ENCODE data around the gene ARAP2.

ARAP2 gene

GRCh38 chr4:36177946-36178345 lies 66.4 kb downstream of the ARAP2 start:
- Histone ChIP-seq H3K9me2 (ENCODE audit: low read depth, low read length) (no peaks in the 10 kb centered on the region), H3F3A (ENCODE audit: insufficient read depth, low read length) (no peaks in the 10 kb centered on the region), H4K20me1 (ENCODE audit: insufficient read depth, low read length) (no peaks in the 10 kb centered on the region), H3K36me3 (ENCODE audit: insufficient read depth, low read length) (peaks cover 54% of the 10 kb centered on the region; the same call in 1 of the 2 replicates), H3K79me2 (ENCODE audit: insufficient read depth, low read length) (no peaks in the 10 kb centered on the region), H3K4me2 (ENCODE audit: low read length) (no peak overlapping the region), H2AFZ (ENCODE audit: low read length) (no peak overlapping the region), H3K4me1 (ENCODE audit: insufficient read depth, low read length, severe bottlenecking) (no peaks in the 10 kb centered on the region), H3K27ac (ENCODE audit: low read depth, low read length, poor library complexity, severe bottlenecking) (no peak overlapping the region), H3K27me3 (ENCODE audit: insufficient read depth, low read length) (no peaks in the 10 kb centered on the region), H3K9me3 (ENCODE audit: low read length) (no peaks in the 10 kb centered on the region), H3K4me3 (ENCODE audit: low read depth, low read length, poor library complexity, severe bottlenecking) (no peak overlapping the region), H3K9ac (ENCODE audit: low read length) (no peak overlapping the region)
- no peak for TF ChIP-seq EZH2 (IDR thresholded peaks at IDR 0.05; ENCODE audit: borderline replicate concordance, low read length)
- TF ChIP-seq, protein P1, sequence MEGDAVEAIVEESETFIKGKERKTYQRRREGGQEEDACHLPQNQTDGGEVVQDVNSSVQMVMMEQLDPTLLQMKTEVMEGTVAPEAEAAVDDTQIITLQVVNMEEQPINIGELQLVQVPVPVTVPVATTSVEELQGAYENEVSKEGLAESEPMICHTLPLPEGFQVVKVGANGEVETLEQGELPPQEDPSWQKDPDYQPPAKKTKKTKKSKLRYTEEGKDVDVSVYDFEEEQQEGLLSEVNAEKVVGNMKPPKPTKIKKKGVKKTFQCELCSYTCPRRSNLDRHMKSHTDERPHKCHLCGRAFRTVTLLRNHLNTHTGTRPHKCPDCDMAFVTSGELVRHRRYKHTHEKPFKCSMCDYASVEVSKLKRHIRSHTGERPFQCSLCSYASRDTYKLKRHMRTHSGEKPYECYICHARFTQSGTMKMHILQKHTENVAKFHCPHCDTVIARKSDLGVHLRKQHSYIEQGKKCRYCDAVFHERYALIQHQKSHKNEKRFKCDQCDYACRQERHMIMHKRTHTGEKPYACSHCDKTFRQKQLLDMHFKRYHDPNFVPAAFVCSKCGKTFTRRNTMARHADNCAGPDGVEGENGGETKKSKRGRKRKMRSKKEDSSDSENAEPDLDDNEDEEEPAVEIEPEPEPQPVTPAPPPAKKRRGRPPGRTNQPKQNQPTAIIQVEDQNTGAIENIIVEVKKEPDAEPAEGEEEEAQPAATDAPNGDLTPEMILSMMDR (IDR thresholded peaks at IDR 0.05; ENCODE audit: low read length) = no peak

DNA sequence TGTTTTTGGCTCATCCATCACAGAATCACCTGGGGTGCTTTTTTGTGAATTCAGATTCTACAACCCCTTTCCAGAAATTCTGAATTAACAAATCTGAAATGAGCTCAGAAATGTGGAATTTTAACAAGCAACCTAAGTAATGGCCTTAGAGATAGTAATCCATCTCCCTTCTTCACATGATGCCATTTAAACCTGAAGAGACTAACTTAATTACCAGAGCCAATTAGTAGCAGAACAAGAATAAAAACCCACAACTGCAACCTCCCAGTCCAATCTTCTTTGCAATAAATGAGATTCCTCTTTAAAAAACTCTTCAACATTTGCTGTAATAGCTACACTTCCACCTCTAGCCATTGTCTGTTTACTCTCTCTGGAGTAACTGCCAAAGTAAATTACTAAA lies 69.7 kb downstream of the ARAP2 start:
- H3K27ac ChIP-seq (ENCODE audit: low read depth, low read length, poor library complexity, severe bottlenecking) = no peak overlapping the region
- H3K27me3 ChIP-seq (ENCODE audit: insufficient read depth, low read length) = no peaks in the 10 kb centered on the region
- no peaks in the 10 kb centered on the region for H3K9me2 ChIP-seq (ENCODE audit: low read depth, low read length)
- no peak overlapping the region for H3K4me3 ChIP-seq (ENCODE audit: low read depth, low read length, poor library complexity, severe bottlenecking)
- H3K79me2 ChIP-seq (ENCODE audit: insufficient read depth, low read length) = no peaks in the 10 kb centered on the region
- H3F3A ChIP-seq (ENCODE audit: insufficient read depth, low read length) = no peaks in the 10 kb centered on the region
- H3K9me3 ChIP-seq (ENCODE audit: low read length) = no peaks in the 10 kb centered on the region
- TF ChIP-seq, protein P1 (IDR thresholded peaks at IDR 0.05; ENCODE audit: low read length) = no peak
- TF ChIP-seq EZH2 (IDR thresholded peaks at IDR 0.05; ENCODE audit: borderline replicate concordance, low read length) = no peak
- no peaks in the 10 kb centered on the region for H4K20me1 ChIP-seq (ENCODE audit: insufficient read depth, low read length)
- H2AFZ ChIP-seq (ENCODE audit: low read length) = no peak overlapping the region
- no peak overlapping the region for H3K9ac ChIP-seq (ENCODE audit: low read length)
- no peaks in the 10 kb centered on the region for H3K4me1 ChIP-seq (ENCODE audit: insufficient read depth, low read length, severe bottlenecking)
- no peak overlapping the region for H3K4me2 ChIP-seq (ENCODE audit: low read length)
- peaks cover 46% of the 10 kb centered on the region for H3K36me3 ChIP-seq (ENCODE audit: insufficient read depth, low read length)

DNA sequence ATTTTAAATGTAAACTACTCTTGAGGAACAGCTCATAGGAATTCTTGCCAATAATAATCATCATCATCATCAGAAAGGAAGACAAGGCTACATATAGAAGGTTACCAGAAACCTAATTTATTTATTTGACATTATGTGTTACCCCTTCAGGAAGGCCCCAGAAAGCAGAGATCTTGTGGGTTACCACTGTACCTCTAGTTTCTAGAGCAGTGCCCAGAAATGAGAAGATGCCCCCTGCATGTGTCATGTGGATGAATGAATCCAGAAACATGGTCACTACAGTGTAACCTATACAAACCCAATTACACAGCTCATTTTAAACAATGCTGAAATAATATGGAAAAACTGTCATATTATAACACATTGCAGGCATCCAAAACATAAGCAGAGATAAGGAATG lies 70.4 kb downstream of the ARAP2 start:
- H3K27ac ChIP-seq (ENCODE audit: low read depth, low read length, poor library complexity, severe bottlenecking) = no peak overlapping the region

More for the DNA sequence above, 70.4 kb downstream of the ARAP2 start:
- no peak for TF ChIP-seq EZH2 (IDR thresholded peaks at IDR 0.05; ENCODE audit: borderline replicate concordance, low read length)
- TF ChIP-seq, protein P1 (IDR thresholded peaks at IDR 0.05; ENCODE audit: low read length) = no peak
- H3K4me1 ChIP-seq (ENCODE audit: insufficient read depth, low read length, severe bottlenecking) = no peaks in the 10 kb centered on the region
- H3F3A ChIP-seq (ENCODE audit: insufficient read depth, low read length) = no peaks in the 10 kb centered on the region
- H3K4me3 ChIP-seq (ENCODE audit: low read depth, low read length, poor library complexity, severe bottlenecking) = no peak overlapping the region
- H3K9ac ChIP-seq (ENCODE audit: low read length) = no peak overlapping the region
- no peaks in the 10 kb centered on the region for H3K9me2 ChIP-seq (ENCODE audit: low read depth, low read length)
- H4K20me1 ChIP-seq (ENCODE audit: insufficient read depth, low read length) = no peaks in the 10 kb centered on the region
- H3K4me2 ChIP-seq (ENCODE audit: low read length) = no peak overlapping the region
- H3K9me3 ChIP-seq (ENCODE audit: low read length) = no peaks in the 10 kb centered on the region
- H2AFZ ChIP-seq (ENCODE audit: low read length) = no peak overlapping the region
- peaks cover 39% of the 10 kb centered on the region for H3K36me3 ChIP-seq (ENCODE audit: insufficient read depth, low read length)
- no peaks in the 10 kb centered on the region for H3K79me2 ChIP-seq (ENCODE audit: insufficient read depth, low read length)
- no peaks in the 10 kb centered on the region for H3K27me3 ChIP-seq (ENCODE audit: insufficient read depth, low read length)
